Stimulated activated CD4-positive, alpha-beta T cell treated with anti-CD3 and anti-CD28 coated beads, Interleukin-1b, Interleukin-23, amount 100 ng/mL, for 4 hours (primary cell): ENCODE data around the gene HERC4.
A peak's percentile ranks its signal among the peaks of the same experiment; 100 is the strongest.

ENCODE experiments used
- DNase-seq, 2 donors: peaks; one replicate each; pipeline ENCODE4 v3.0.0-alpha.2; 2020; ENCODE audit warnings: low read depth in 2 of 2

Gene HERC4

DNA sequence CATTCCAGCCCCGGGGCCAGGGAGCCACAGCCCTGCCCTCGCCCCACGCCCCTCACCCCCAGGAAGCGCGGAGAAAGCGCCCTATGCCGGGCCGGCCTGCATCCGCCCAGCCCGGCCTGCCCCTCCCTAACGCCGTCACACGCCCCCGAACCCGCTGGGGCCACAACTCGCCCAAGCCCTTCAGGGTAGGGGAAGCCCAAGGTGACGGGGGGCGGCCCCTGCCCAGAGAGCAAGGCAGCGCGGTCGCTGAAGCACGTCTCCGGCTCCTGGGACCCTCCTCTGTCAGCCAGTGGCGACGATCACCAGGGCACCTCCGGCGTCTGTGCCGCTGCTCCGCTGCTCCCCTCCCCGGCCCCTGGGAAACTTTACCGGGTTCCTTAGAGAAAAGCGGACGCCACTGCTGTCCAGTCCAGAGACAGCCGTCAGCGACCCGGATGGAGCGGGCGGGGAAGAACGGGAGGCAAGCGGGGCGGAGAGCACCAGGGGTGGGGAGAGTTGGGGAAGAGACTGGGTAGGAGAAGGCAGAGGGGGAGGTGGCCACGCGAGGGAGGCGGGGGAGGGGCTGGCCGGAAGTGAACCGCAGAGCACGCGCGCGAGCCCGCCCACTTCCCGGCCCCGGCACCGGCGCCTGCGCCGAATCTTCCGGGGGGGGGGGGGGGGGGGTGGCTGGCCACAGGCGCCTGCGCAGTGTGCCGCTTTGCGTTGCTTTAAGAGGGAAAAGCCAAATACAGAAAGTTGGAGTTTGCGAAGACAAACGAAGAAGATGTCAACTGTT lies at the start of gene HERC4:
Gene HERC4 (minus strand): TSS at position 509 of the 775 bp plus-strand sequence. CDS start 2,175 bp downstream, outside the sequence.
- DNase-seq, result peak; percentile 85 to 89

DNA sequence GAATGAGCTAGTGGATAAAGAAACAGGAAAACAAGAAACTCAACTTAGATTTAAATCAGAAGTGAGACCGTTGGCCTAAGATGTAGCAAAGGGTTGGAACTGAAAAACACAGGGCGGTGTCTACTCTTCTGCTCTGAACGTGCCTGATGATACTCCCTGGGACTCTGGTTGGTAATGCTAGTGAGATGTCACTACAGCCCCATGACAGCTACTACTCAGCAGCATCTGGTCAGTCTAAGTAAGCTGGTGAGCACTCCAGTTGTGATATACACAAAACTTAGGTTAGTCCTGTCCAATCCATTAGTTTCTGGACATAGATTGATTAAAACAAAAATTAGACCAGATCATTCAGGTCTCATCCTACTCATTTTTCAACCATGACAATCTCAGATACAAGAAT lies 49.6 kb upstream of the HERC4 start:
- DNase-seq, result no peak

- DNase-seq, result no peak
Measured at GRCh38 chr10:68121852-68122251, 46.8 kb upstream of the HERC4 start.

DNA sequence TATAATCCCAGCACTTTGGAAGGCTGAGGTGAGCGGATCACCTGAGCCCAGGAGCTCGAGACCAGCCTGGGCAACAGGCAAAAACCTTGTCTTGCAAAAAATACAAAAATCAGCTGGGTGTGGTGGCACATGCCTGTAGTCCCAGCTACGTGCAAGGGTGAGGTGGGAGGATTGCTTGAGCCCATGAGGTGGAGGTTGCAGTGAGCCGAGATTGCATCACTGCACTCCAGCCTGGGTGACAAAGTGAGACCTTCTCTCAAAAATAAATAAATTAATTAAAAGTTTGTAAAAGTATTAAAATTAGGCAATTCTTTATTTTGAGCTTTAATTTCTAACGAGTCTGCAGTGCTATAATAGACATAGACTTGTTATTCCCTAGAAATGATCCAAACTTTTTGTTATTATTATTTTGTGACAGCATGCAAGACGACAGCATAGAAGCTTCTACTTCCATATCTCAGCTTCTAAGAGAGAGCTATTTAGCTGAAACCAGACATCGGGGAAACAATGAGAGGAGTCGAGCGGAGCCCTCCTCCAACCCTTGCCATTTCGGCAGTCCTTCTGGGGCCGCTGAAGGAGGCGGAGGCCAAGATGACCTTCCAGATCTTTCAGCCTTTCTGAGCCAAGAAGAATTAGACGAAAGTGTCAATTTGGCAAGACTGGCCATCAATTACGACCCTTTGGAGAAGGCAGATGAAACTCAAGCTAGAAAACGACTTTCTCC lies 46.1 kb upstream of the HERC4 start:
- no peak for DNase-seq

- DNase-seq, result no peak
Measured at GRCh38 chr10:68118657-68119056, 43.6 kb upstream of the HERC4 start.

DNA sequence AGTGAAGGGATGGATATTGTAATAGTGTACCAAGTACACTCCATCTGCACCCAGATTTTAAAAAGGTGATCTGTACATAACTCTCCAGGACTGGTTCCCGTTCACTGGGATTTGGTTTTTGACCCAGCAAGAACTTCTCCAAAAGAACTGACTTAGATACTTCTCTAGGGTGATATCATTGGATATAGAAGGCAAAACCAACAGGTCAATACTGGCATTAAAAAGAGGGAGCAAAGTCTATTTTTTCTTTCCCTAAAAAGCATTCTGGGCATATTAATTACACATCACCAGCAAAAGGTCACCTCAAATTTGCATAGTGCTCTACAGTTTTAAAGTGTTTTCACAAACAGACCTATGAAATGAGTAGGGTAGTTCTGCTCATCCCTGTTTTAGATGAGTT lies 37.8 kb upstream of the HERC4 start:
- DNase-seq, result no peak

- no peak for DNase-seq
Measured at GRCh38 chr10:68111584-68111983, 36.5 kb upstream of the HERC4 start.

DNA sequence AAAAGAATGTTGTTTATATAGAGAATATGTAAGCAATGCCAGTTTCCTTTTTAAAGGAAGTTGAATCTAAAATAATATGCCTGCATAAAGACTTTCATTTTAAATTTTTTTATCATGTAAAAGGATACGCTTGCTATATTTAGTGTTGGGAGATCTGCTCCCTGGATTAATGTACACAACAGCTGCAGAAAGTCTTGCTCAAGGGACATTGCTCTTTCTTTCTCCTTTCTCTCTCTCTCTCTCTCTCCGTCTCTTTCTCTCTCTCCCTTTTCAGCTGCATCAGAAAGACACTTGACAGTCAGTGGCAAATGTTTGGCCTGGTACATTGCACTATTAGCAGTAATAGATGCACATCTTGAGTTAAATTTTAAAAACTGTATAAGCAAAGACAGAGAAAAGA lies 34.9 kb upstream of the HERC4 start:
- no peak for DNase-seq

GRCh38 chr10:68109331-68109730 lies 34.2 kb upstream of the HERC4 start, which contains the start of gene MYPN:
MYPN (plus strand) TSS chr10:68109488; CDS start chr10:68121439, 11,951 bp downstream.
- no peak for DNase-seq

- no peak for DNase-seq
Measured at GRCh38 chr10:68108653-68109052, 33.6 kb upstream of the HERC4 start.

- DNase-seq, result no peak
Measured at GRCh38 chr10:68108051-68108450, 33.0 kb upstream of the HERC4 start.

GRCh38 chr10:68107651-68108050 lies 32.6 kb upstream of the HERC4 start:
- no peak for DNase-seq

- DNase-seq, result no peak
Measured at GRCh38 chr10:68106656-68107055, 31.6 kb upstream of the HERC4 start.

DNA sequence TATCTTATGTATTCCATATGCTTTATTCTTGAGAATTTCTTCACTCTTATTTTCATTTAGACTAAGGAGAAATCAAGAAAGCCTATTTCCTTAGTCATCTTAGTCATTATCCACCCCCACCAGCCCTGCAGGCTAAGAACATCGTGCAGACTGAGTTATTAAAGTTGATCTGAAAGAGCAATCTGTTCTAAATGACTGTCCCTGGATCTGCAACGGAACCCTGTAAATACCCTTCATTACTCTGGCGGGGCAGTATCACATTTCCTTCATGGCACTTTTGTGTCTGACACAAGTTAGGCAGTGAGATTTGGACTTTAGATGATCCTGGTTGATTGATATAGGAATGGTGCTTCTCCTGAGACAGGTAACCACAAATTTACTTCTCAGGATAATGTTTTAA lies 30.7 kb upstream of the HERC4 start:
- no peak for DNase-seq

DNA sequence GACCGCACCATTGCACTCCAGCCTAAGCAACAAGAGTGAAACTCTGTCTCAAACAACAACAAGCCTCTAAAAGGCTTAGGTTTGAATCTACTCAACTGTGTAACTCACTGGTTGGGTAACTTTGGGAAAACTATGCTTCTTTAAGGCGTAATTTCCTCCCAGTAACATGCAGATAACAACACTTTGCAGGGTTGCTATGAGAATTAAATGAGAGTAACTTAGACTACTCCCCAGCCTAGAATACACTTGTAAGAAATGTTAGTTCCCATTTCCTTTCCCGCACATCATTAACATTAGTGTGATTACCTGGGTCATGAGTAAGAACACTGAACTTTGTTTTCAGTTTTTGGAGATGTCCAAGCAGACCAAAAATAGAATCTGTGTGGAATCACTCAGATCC lies 28.8 kb upstream of the HERC4 start:
- no peak for DNase-seq

GRCh38 chr10:68103261-68103878 lies 28.3 kb upstream of the HERC4 start:
- DNase-seq, result no peak

DNA sequence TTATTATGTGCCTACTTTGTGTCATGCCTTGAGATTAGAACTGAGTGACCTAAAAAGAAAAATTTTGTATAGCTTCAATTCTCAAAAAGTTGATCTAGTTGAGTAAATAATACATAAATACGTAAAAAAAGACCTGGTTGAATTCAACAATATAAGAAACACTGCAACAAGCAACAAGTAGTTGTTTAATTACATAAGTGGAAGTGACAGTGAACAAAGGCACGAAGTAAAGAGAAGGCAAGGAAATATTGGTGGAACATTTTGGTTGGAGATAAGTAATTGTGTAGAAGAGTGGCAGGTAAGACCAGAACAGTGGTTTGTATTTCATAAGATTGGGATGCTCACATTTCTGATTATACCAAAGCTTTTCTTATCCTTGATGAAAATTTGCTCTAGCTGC lies 26.0 kb upstream of the HERC4 start:
- no peak for DNase-seq

DNA sequence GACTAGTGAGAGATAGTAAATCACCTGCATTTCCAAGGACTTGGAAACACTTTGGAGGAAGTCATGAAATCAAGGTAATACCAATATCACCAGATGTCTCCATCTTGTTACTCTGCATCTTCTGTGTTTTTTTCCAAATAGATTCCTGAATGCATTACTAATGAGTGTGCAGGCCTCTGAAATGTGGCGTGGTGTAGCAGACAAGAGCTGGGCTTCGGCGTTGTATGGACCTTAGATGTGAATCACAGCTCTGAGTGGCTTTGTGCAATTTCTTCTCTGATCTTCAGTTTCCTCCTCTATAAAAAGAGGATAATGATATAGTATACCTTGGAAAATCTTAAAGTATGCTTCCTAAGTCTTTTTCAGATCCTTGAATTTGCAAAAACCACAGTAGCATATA lies 24.7 kb upstream of the HERC4 start:
- no peak for DNase-seq

DNA sequence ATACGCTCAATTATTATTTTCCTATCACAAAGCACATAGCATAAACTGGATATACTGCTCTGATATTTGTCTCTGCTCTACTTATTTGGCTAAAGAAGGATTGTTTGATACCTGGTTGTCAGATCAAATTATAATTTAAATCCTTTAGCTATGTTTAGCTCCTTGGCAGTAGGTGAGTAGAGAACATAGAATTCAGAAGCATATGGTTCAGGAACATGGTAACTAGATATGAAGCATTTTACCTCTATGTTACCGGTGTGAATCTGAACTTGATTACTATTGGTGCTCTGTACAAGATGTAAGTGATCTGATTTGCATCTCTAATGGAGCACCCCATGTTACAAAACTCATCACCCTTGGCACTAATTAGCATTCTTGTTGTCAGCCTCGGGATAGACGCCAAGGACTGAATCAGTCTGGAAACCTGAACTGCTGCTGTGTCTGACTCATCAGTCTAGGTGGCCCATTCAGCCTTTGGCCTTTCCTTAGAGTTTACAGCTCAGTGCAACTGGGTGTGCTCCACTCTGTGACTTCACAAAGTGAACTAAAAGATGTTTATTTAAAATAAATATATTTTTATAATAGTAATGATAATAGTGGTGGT lies 21.9 kb upstream of the HERC4 start:
- DNase-seq, result no peak

DNA sequence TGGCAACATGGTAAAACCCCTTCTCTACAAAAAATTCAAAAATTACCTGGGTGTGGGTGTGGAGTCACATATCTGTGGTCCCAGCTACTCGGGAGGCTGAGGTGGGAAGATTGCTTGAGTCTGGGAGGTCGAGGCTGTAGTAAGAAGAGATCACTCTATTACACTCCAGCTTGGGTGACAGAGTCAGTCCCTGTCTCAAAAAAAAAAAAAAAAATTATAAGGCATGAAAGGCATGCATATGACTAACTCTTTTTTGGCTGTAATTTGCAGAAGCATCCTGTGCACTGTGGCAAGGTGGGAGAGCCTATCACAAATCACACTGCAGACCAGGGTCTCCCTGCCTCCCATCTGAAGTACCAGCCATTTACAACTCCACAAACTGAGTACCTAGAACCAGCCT lies 20.1 kb upstream of the HERC4 start:
- DNase-seq, result no peak

DNA sequence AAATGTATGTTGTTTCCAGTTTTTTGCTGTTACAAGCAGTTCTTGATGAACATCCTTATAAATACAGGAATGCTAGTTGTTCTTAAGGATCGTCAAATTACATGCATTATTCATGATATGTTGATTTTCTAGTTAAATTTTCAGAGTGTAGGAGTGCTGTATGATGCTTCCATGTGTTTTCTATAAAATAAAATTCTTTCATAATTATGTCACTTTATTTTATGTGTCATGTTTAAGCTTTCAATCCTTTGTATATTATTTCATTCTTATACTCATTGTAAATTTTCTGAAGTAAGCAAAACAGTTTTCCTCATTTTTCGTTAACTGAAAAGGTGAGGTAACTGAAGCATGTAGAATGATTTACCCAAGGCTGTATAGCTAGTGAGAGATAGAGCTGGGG lies 17.4 kb upstream of the HERC4 start:
- DNase-seq, result no peak

GRCh38 chr10:68090586-68090985 lies 15.5 kb upstream of the HERC4 start:
- no peak for DNase-seq
